Measurements from ENCODE around the gene DGCR2. TPM values are rescaled to one million over a fixed set of nuclear protein-coding genes. Genes with fewer than 3 reads are reported as not detected.

Gene DGCR2
- total RNA-seq, 1 donor from 2014 or later, result 50.0 TPM

- no peak for TF ChIP-seq CTCF (IDR thresholded peaks at IDR 0.05; ENCODE audit: insufficient read depth, low read length, severe bottlenecking)
- Histone ChIP-seq H3K27me3 (ENCODE audit: control insufficient read depth, insufficient read depth, low read length) (no peaks in the 10 kb centered on the region), H3K4me3 (ENCODE audit: low read depth, low read length) (no peak overlapping the region), H3K36me3 (ENCODE audit: control insufficient read depth, insufficient read depth, low read length) (peaks cover 43% of the 10 kb centered on the region)
- DNase-seq (ENCODE audit: low read depth) (no peak), FAIRE-seq (peak; percentile 50)
Observed at GRCh38 chr22:19062139-19062942, 59.9 kb downstream of the DGCR2 start.

- TF ChIP-seq CTCF (IDR thresholded peaks at IDR 0.05; ENCODE audit: insufficient read depth, low read length, severe bottlenecking), result no peak
- H3K27me3 ChIP-seq (ENCODE audit: control insufficient read depth, insufficient read depth, low read length), result no peaks in the 10 kb centered on the region
- DNase-seq (ENCODE audit: low read depth) (no peak), FAIRE-seq (no peak)
- H3K36me3 ChIP-seq (ENCODE audit: control insufficient read depth, insufficient read depth, low read length), result peaks cover 46% of the 10 kb centered on the region
- no peak overlapping the region for H3K4me3 ChIP-seq (ENCODE audit: low read depth, low read length)
Observed at GRCh38 chr22:19061471-19062138, 60.6 kb downstream of the DGCR2 start.

- DNase-seq (ENCODE audit: low read depth) (peak; percentile 88), FAIRE-seq (no peak)
- H3K27me3 ChIP-seq (ENCODE audit: control insufficient read depth, insufficient read depth, low read length), result no peaks in the 10 kb centered on the region
- TF ChIP-seq CTCF (IDR thresholded peaks at IDR 0.05; ENCODE audit: insufficient read depth, low read length, severe bottlenecking), result no peak
- H3K36me3 ChIP-seq (ENCODE audit: control insufficient read depth, insufficient read depth, low read length), result peaks cover 43% of the 10 kb centered on the region
- no peak overlapping the region for H3K4me3 ChIP-seq (ENCODE audit: low read depth, low read length)
Observed at GRCh38 chr22:19060356-19061009, 61.7 kb downstream of the DGCR2 start.

GRCh38 chr22:19059481-19060278 is 62.5 kb downstream of the DGCR2 start:
- no peak for TF ChIP-seq CTCF (IDR thresholded peaks at IDR 0.05; ENCODE audit: insufficient read depth, low read length, severe bottlenecking)
- Histone ChIP-seq H3K27me3 (ENCODE audit: control insufficient read depth, insufficient read depth, low read length) (no peaks in the 10 kb centered on the region), H3K4me3 (ENCODE audit: low read depth, low read length) (no peak overlapping the region), H3K36me3 (ENCODE audit: control insufficient read depth, insufficient read depth, low read length) (peaks cover 36% of the 10 kb centered on the region)
- DNase-seq (ENCODE audit: low read depth) (no peak), FAIRE-seq (no peak)

GRCh38 chr22:19058713-19059451 is 63.3 kb downstream of the DGCR2 start:
- no peak for DNase-seq (ENCODE audit: low read depth)
- no peak for FAIRE-seq
- Histone ChIP-seq H3K36me3 (ENCODE audit: control insufficient read depth, insufficient read depth, low read length) (peaks cover 28% of the 10 kb centered on the region), H3K27me3 (ENCODE audit: control insufficient read depth, insufficient read depth, low read length) (no peaks in the 10 kb centered on the region), H3K4me3 (ENCODE audit: low read depth, low read length) (no peak overlapping the region)
- TF ChIP-seq CTCF (IDR thresholded peaks at IDR 0.05; ENCODE audit: insufficient read depth, low read length, severe bottlenecking), result peak; percentile 11

Data from bronchial epithelial cell (primary cell).